Activated CD4-positive, alpha-beta T cell treated with anti-CD3 and anti-CD28 coated beads, Interleukin-2, Interleukin-4, amounts not matched to agents 100 ng/mL and 50 ng/mL, durations not matched to agents 16 hours and 8 hours (primary cell): ENCODE results near the gene PLCH2.

Experiments used
- DNase-seq: peaks from one replicate; pipeline ENCODE4 v3.0.0-alpha.2; 2020; ENCODE audit warnings: low spot score

The PLCH2 gene

DNA sequence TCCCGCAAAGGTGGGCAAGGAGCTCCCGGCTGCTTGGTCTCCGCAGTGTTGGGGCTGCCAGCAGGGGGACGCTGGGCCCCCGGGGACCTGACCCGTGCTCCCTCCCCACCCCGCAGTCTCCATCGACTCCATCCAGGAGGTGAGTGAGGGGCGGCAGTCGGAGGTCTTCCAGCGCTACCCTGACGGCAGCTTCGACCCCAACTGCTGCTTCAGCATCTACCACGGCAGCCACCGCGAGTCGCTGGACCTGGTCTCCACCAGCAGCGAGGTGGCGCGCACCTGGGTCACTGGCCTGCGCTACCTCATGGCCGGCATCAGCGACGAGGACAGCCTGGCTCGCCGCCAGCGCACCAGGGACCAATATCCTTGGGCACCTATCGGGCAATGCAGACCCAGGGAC is 3.5 kb downstream of the PLCH2 start:
- DNase-seq: no peak

DNA sequence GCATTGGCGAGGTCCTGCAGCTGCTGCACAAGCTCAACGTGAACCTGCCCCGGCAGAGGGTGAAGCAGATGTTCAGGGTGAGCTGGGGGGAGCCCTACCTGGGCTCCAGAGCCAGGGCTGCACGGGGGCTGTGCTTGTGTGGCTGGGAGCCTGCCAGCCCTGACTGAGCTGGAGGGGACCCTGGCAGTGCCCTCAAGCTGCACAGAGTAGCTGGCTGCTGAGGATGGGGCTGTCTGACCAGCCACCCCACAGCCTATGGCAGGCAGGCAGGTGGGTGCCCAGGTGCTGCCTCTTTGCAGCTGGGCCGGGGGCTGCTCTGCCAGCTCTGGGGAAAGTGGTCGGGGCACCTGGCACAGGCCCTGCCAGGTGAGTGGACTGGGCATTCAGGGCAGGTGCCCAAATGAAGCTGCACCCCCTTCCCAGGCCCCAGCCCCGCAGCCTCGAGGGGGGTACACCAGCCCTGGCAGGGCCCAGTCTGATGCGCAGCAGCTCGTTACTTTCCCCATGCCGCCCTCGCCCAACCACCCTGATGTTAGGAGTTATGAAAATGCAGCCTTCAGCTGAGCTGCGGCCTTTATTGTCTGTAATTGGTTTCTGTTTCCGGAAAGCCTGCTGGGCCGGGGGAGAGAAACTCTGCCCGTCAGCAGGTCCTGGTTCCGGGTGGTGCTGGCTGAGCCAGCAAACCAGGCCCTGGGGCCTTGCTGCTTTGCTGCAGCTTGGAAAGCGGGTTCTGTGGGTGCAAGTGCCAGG is 4.3 kb downstream of the PLCH2 start:
- DNase-seq: no peak

DNA sequence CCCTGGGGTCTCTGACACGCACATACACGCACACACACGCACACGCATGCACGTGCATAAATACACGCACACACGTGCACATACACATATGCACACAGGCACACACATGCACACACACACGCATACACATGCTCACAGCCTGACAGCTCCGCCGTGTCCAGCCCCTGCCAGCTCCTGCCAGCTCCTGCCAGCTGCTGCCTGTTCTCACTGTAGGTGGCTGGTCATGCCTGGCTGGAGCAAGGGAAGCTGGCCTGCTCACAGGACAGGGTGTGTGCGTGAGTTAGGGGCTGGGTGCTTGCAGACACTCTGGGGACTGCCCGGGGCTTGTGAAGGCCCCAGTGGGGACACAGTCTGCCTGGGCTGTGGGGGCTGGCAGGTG is 4.9 kb downstream of the PLCH2 start:
- DNase-seq: no peak

DNA sequence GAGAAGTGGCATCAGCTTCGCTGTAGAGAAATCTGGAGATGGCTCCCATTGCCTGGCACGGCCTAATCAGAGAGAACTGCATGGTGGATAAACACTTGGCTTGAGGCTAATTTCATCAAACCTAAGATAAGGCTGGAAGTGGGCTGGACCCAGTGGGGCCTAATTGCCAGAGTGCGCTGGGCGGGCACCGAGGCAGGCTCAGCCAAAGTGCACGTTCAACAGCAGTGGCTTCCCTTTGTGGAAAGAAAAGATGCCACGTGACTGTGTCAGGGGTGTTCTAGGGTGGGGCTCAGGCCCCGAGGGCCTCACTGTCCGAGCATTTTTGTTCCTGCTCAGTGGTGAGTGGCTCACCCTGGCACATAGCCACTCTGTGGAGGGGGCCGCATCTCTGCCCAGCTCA is 5.8 kb downstream of the PLCH2 start:
- DNase-seq: no peak

DNA sequence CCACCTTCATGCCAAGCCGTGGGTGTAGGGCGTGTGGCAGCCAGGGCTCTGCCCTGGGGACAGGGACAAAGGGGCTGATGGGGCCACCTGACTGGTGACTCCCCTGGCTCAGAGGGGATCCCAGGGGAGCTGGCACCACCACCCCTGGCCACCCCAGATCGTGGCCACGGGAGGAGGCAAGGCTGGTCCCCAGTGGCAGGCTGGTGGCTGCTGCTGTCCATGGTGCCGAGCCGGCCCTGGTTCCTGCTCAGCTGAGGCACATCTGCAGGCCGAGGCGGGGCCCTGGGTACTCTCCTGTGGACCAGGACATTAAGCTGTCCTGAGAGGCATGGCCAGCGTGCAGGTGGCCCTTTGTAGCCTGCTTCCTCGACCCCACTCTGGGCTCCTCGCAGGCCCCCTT is 6.5 kb downstream of the PLCH2 start:
- no peak for DNase-seq

DNA sequence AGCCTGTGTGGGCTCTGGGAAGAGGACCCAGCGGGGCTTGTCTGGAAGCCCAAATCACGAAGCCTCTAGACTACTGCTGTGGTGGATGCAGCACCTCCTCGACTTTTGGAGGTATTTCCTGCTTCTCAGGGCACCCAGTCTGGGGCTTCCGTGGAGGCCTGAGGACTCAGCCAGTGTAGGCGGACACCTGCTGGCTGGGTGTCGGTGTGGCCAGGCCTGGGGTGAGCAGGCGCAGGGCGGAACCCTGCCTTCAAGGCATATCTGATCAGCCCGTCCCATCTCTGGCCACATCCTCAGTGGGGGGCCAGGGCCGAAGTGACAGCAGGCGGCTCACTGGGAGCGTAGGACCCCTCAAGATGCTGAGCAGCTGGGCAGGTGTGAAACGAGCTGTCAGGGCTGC is 6.9 kb downstream of the PLCH2 start:
- DNase-seq: no peak

DNA sequence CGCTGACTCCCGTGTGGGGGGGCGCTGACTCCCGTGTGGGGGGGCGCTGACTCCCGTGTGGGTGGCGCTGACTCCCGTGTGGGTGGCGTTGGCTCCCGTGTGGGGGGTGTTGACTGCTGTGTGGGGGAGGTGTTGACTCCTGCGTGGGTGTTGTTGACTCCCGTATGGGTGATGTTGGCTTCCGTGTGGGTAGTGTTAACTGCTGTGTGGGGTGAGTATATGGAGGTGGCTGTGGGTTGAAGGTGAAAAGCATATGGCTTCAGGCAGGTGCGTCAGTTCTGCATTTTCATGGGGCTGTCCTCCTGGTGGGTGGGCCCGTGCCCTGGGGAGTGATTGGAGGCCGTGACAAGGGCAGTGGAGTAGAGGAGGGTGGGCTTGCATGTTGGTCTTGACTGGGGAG is 7.9 kb downstream of the PLCH2 start:
- no peak for DNase-seq

DNA sequence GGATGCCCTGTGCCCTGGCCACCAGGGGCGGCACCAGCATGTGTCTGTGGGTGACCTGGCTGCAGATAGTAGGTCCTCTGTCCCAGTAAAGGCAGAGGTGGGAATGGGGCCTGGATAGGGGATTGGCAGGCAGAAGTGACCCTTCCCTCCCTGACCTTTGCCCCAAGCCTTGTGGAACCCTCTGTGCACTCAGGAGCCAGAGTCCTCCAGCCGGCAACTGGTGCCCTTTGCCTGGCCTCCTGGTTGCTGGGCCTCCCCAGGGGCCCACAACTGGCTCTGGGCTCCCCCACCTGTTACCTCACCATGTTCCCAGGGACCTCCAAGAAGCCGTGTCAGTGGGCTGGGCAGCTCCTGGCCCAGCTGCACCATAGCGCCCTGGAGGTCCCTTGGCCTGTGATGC is 10.0 kb downstream of the PLCH2 start:
- no peak for DNase-seq

DNA sequence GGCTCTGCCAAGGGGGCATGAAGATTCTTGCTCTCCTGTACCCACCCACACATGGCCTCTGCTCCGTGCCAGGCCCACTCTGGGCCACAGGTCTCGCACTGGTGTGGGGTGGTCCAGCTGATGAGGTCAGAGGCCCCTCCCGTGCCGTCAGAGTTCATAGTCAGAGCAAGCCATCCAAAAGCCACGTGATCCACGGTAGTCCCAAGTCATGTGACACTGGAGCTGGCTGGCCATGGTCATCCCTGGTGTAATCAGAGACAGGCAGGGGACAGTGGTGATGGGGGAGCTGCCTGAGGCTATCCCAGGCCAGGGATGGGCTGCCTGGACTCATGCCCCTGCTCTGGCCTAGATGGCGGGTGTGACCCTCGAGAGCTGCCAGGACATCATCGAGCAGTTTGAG is 10.5 kb downstream of the PLCH2 start:
- DNase-seq: no peak

DNA sequence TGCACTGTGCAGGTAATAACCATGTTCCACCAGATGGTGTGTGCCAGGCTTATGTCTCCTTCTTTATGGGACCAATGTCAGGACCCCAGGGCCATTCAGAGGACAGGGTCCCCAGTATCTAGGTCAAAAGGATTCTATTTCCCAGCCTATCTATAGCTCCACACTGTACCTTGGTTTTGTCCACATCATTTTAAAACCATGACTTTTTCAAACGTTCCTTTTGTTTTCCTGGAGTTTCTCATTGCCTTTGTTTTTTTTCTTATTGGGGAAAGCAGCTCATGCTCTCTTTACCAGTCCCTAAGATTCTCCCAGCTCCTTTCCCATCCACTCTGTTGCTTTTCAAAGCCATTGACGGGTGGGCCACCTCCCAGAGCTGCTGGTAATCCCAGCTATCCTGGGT is 12.6 kb downstream of the PLCH2 start:
- DNase-seq: no peak

DNA sequence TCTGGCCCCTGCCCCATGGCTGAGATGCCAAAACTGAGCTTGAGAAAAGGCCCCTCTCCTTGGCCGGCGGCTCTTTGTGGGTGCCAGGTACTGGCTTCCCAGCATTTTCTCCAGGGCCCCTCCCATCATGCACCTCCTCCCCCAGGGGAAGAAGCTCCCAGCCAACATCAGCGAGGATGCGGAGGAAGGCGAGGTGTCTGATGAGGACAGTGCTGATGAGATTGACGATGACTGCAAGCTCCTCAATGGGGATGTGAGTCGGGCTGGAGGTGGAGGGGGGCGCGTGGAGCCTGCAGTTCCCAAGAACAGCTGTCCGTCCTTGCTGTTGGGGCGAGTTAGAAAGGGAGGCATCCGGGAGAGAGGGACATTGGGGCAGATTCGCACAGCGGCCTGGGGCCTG is 13.5 kb downstream of the PLCH2 start:
- DNase-seq: no peak

DNA sequence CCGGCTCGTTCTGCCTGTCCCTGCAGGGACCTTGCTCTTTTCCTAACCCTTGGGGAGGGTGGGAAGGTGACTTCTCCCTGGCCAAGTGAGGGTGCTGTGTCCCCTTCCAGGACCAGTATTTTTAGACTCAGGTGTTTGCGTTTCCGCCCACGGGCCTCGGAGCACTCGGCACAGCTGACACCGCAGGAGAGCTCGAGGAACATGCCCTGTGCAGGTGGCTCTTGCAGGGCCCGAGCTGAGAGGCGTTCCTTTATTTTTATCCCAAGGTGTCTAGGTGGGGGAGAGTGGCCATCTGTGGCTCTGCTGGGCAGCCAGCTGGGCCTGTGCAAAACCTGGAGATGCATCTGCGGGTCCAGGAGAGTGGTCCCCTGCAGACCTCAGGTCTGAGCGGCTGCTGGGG is 16.0 kb downstream of the PLCH2 start:
- DNase-seq: no peak

DNA sequence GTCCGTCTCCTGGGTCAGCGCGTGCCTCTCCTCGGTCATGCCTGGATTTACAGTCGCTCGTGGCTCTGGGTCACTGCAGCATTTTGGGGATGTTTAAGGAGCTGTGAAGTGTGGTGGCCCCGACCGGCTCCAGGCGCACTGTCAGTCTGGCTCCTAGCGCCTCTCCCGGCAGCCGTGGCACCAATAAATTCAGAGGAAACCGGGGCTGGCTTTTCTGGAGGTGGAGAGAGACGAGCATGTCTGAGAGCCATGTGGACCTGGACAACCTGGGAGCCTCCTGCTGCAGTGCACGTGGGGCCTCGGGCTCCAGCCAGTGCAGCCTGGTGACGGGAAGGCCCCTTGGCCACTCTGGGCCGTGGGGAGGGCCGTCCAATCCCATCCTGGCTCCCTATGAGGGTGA is 17.1 kb downstream of the PLCH2 start:
- no peak for DNase-seq

DNA sequence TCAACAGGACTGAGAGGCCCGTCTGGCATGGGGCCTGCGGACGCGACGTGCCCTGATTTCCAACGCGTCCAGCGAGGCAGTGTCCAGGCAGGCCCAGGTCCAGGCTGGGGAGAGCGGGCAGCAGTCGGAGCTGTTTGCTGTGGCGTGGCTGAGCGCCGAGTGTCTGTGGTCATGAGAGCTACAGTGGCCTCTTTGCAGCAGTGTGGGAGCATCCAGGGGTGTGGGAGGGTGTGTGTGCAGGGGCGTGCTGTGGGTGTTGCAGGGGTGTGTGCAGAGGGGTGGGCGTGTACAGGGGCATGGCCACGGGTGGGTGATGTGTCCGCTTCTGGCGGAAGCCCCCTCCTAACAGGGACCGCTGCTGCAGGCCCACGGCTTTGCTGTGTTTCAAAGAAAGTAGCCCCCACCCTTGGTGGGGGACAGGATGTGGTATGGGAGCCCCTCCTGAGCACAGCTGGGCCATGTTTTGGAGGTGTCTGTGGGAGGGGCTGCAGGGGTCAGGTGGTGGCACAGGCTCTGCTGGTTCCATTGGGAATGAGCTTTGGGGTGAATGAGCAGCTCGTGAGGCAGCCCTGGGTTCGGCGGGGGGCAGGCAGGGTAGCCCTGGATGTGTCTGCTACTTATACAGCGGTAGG is 17.7 kb downstream of the PLCH2 start:
- DNase-seq: no peak

DNA sequence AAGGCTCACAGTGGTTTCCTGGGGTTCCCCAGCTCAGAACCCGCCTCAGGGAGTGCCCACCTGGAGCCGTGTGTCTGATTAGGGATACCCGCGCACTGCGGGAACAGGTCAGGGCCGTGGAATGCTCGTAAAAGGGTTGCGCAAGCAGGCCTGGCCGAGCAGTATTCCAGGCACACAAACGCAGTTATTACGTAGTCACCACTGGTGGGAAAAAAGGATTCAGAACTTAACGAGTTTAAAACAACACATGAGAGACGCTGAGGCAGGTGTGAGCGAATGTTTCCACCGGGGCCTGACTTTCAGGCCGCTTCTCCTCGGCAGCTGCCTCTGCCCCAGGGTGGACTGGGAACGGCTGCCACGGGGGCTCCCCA is 18.2 kb downstream of the PLCH2 start:
- no peak for DNase-seq

DNA sequence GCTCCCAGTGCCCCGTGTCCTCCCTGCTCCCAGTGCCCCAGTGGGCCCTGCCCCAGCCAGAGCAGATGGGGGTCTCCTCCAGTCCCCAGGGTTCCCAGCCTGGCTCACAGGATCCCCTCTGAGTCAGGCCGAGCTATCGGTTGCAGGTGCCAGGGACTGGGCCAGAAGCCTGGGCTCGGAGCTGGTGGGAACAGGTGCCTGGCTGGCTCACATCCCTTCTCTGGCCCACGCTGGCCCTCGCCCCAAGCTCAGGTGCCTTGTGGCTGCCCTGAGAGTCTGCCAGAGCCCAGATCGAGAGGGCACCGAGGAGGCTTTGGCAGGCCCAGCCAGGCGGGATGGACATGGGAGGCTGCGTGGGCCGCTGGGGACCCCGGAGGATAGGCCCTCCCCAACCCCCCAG is 18.9 kb downstream of the PLCH2 start:
- no peak for DNase-seq

DNA sequence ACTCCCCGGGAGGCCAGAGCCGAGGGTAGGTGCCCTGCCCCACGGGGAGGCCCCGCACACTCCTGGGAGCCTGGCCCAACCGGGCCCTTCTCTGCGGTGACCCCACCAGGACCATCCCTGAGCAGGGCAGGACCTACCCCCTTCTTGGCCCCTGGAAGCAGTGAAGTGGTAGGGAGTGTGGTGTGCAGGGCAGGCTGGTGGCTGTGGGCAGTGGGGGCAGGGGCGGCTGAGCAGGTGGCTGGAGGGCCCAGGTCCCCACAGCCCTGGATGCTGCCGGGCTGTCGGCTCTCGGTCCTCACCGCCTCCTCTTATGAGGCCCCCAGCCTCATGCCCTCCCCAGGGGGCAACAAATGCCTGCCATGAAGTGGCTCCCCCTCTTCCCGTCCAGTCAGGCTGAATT is 19.5 kb downstream of the PLCH2 start:
- DNase-seq: no peak

DNA sequence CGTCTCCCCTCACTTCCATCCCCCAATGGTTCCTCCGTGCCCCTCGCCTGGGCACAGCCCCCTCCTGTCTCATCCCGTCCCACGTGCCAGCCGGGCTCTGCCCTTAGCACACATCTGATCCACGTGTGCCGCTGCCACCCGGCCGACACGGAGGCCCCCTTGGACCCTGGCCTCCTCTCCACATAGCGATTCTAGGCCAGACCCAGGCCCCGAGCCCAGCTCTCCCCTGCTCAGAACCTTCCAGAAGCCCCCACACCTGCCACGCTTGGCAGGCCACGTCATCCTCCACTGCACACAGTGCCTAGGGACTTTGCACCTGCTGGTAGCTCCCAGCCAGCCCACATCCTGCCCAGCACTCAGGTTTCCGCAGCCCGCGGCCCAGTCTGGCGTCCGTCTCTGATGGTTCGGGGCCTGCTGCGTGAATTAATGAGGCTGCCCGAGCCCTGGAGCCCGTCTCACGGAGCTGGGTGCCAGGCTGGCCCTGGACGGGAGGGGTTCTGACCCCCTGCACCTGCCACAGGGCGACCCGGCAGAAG is 20.1 kb downstream of the PLCH2 start:
- no peak for DNase-seq

DNA sequence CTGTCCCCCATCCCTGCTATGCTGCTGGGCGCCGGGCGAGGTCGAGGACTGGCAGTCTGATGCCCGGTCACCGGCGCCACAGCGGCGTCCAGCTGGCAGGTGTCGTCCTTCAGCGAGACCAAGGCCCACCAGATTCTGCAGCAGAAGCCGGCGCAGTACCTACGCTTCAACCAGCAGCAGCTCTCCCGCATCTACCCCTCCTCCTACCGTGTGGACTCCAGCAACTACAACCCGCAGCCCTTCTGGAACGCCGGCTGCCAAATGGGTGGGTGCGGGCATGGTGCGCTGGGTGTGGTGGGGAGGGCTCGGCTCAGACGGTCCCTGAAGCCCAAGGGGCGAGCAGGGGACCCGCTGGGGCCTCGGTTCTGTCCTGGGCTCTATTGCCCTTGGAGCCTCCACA is 20.7 kb downstream of the PLCH2 start:
- no peak for DNase-seq

DNA sequence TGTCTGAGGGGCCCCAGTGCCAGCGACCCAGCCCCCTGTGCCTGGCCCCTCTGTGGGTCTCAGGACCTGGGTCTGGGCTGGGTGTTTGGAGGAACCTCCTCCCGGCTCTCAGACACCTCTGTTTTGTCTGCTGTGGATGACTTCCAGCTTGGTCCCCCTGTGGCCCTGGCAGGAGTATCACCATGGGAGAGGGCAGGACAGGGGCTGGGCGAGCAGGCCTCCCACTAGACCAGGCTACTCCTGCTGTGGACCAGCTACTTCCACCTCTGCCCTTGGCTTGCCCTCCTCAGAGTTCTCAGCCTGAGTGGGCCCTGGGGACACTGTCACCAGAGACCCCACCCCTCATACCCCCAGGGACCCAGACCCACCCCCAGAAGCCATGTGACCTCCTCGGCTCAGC is 21.8 kb downstream of the PLCH2 start:
- DNase-seq: no peak

DNA sequence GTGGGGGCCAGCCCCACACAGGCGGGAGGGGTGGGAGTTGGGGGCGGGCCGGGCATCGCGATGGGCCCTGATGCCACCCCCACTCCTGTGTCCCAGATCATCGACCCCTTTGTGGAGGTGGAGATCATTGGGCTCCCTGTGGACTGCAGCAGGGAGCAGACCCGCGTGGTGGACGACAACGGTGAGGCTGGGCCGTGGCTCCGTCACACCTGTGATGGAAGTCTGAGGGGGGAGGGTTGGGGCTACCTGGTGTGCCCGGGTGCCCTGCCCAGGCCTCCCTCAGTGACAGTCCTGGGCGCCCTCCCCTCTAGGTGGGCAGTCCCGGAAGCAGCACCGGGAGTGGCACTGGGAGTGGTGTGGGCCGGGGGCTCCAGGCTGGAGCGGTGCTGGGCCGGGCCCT is 22.6 kb downstream of the PLCH2 start:
- no peak for DNase-seq

DNA sequence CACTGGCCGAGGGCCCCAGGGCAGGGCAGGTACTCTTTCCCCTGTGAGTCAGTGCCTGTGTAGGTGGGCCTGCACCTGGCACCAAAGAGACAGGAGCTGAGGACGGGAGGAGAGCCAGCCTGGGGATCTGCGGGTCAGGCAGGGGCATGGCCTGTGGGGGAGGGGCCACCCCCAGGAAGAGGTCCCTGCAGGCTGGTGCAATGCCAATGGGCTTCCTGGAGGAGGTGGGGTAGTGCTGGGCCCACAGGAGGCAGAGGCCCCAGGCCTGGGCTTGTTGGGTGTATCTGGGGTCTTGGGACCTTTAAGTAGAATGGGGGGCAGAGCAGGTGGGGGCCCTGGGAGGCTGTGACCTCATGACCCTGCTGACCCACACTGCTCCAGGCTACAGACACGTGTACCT is 23.2 kb downstream of the PLCH2 start:
- no peak for DNase-seq

DNA sequence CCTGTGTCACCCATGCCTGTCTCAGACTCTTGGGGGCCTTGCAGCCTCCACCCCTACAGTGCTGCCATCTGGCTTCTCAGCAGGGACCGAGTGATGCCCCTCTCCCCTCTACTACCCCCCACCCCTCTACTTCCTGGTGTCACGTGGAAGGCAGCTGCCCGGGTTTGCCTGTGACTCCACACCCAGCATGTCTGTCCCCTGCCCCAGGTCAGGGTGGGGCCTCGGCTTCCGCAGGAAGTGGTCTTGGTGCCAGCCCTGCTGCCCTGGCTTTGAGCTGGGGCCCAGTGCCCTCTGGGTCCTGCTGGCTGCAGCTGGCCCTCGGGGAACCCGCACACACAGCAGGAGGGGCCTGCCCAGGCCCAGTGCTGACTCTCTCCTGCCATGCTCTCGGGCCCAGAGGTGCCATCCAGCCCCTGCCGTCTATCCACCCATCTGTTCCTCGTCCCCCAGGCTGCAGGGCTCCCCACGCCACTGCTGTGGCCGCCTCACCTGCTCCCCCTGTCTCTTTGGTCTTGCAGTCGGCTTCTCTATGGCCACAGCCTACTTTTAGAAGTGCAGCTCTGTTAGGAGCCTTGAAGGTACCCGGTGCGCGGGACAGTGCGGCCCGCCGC is 24.0 kb downstream of the PLCH2 start:
- no peak for DNase-seq
